SK-N-MC (cell line): Measurements from ENCODE around the gene LFNG.

Experiments
- DNase-seq: peaks from one replicate; pipeline ENCODE4 v3.0.0-alpha.2; 2011; ENCODE audit warnings: low read depth, low spot score
- H3K27ac ChIP-seq: fragments of 200-600 bp; sonication (generic); 2 replicates; pipeline ENCODE4 v1.5.1; 2016; ENCODE audit warnings: mixed run types
- H3K36me3 ChIP-seq: fragments of 200-600 bp; sonication (generic); 2 replicates; pipeline ENCODE4 v1.6.1; 2017; ENCODE audit warnings: antibody characterized with exemption, low read length, mixed read lengths; ENCODE audit not compliant: insufficient read depth
- H3K4me3 ChIP-seq: fragments of 200-600 bp; sonication (generic); 2 replicates; pipeline ENCODE4 v1.5.1; 2016
- H3K9ac ChIP-seq: fragments of 200-600 bp; sonication (generic); 2 replicates; pipeline ENCODE4 v1.8.0; 2017; ENCODE audit warnings: mixed run types, mixed read lengths; ENCODE audit not compliant: insufficient read length
- H3K9me3 ChIP-seq: fragments of 200-600 bp; sonication (generic); 2 replicates; pipeline ENCODE4 v1.6.1; 2017; ENCODE audit warnings: low read depth, mild to moderate bottlenecking, antibody characterized with exemption, low read length, moderate library complexity, mixed read lengths
- EZH2 ChIP-seq: fragments of 200-600 bp; sonication (generic); IDR thresholded peaks from one replicate; pipeline ENCODE4 v1.6.1; 2017; ENCODE audit warnings: antibody characterized with exemption
- FOXP2 ChIP-seq: optimal IDR thresholded peaks from 2 replicates; pipeline ENCODE3; 2011; ENCODE audit warnings: mild to moderate bottlenecking, moderate library complexity; ENCODE audit not compliant: insufficient read depth; ENCODE audit errors: extremely low read length, control extremely low read depth
- POLR2AphosphoS5 ChIP-seq: IDR thresholded peaks from 2 replicates; pipeline ENCODE4 v1.6.1; 2012; ENCODE audit warnings: mild to moderate bottlenecking, low read depth, low read length, borderline replicate concordance

The LFNG gene

DNA sequence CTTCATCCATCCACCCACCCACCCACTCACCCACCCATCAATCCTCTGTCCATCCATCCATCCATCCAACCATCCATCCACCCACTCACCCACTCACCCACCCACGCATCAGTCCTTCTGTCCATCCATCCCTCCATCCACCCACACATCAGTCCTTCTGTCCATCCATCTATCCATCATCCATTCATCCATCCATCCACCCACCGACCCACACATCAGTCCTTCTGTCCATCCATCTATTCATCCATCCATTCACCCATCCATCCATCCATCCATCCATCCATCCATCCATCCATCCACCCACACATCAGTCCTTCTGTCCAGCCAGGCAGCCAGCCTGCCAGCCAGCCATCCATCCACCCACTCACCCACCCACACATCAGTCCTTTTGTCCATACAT, 27.5 kb upstream of the LFNG start:
- Histone ChIP-seq H3K9ac (no peak overlapping the region), H3K27ac (no peak overlapping the region), H3K9me3 (no peaks in the 10 kb centered on the region)

DNA sequence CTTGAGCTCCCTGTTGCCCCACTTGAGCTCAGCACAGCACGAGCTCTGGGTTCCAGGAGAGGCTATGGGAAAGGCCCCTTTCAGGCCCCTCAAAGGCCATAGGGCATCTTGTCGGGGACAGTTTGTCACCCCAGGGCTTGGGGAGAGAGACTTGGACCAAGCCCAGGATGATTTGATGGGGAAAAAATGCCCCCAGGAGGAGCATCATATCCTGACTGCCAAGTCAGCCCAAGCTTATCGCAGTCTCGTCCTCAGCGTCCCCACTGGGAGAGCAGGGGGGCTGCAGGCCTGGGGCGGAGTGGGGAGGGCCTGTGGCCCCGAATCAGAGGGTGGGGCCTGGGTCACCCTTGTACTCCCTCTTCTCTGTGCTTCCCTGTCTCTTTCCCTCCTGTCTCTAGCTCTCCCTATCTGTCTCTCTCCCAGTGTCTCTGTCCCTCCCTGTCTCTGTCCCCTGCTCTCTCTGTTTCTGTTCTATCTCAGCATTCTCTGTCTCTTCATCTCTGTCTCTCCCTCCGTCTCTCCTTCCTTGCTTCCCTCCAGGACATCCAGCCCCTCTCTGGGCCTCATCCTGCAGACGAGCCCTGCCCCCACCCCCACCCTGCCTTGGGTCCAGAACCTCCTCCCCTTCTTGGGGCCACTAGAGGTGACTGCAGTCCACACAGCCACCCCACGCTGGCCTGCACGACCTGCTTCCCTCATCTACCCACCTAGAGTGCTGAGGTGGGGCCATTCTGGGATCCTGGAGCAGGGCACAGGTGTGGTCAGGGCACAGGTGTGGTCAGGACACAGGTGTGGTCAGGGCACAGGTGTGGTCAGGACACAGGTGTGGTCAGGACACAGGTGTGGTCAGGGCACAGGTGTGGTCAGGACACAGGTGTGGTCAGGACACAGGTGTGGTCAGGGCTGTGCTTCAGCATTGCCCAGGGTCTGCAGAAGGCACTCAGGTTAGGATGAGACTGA, 26.1 kb upstream of the LFNG start:
- no peak for TF ChIP-seq EZH2
- TF ChIP-seq POLR2AphosphoS5, result no peak
- no peak for TF ChIP-seq FOXP2

More for the DNA sequence above, 27.5 kb upstream of the LFNG start:
- DNase-seq, result no peak
- no peak overlapping the region for H3K4me3 ChIP-seq
- no peaks in the 10 kb centered on the region for H3K36me3 ChIP-seq
- no peak for TF ChIP-seq POLR2AphosphoS5
- no peak for TF ChIP-seq FOXP2
- TF ChIP-seq EZH2, result no peak

DNA sequence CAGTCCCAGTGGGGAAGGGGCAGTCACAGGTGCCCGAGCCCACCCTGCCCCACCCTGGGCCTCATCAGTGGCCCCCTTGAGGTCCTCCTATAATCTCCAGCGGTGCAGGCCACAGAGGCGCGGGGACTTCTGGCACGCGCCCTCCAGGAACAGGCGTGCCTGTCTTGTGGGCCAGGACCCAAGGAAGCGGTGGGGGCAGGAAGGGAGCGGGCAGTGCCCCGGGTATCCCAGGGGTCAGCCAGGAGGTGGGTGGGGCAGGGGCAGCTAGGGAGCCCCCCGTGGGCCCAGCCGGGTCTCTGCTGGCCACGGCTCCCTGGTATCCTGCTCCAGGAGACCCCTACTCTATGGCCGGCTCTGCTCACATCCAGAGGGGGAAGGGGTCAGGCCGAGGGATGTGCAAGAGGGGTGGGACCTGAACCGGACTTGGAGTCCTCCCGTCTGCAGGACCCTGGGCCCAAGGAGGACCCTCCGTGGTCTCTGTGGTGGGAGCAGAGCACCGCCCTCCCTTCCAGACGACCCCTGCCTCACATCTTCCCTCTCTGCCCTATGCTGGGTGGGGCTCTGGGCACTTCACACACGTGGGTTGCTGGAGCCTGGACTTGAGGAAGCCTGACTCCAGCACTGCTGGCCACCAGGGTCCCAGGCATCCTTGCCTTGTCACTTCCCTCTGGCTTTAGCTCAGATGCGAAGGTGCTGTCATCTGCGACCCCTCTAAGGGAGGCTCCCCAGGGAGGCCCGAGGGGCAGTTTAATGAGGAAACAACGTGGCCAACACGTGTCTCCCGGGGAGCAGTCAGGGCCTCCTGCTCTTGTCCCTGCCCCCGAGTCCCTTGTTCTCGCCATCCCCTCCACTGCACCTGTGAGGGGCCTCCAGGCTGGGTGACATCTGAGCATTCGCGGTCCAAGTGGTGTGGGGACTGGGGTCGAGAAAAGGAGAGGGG, 25.1 kb upstream of the LFNG start:
- DNase-seq, result no peak
- TF ChIP-seq FOXP2, result no peak
- TF ChIP-seq POLR2AphosphoS5, result no peak
- Histone ChIP-seq H3K36me3 (no peaks in the 10 kb centered on the region), H3K9me3 (no peaks in the 10 kb centered on the region), H3K9ac (no peak overlapping the region), H3K4me3 (no peak overlapping the region), H3K27ac (no peak overlapping the region)

More for the DNA sequence above, 26.1 kb upstream of the LFNG start:
- Histone ChIP-seq H3K4me3 (no peak overlapping the region), H3K36me3 (no peaks in the 10 kb centered on the region), H3K27ac (no peak overlapping the region), H3K9ac (no peak overlapping the region), H3K9me3 (no peaks in the 10 kb centered on the region)
- DNase-seq, result no peak

DNA sequence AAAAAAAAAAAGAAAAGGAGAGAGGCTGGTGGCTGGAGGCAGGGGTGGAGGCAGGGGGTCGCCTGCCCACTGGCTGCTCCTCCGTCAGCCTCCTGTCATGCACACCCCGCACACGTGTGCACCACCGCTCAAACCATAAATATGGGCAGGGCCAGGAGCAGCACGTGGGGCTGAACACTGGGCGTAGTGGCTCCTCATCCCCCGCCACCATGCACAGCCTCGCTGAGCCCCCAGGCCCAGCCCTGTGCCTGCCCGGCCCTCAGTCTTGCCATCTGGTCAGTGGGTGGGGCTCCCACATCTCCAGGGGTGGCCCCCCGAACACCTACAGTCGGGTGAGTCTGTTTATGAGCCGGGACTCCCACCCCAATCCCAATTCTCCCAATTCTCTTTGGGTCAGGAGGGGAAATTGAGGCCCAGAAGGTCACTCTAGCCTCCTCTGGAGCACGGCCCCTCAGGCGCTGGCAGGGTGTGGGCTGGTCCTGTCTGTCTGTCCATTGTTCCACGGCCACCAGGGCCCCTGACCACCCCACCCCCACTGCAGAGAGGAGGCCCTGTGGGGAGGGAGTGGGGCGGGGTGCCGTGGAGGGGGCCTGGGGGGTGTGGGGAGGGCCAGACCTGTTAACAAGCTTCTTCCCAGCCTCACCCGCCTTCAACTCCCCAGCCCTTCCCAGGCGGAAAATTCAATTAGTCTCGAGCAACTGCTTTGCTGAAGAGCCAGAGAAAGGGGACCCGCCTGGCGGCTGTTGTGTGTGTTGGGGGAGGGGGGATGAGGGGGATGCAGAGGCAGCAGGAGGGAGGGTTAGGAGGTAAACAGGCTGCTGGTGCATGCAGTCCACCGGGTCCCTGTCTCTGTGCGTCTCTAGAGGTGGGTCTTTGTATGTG, 23.9 kb upstream of the LFNG start:
- DNase-seq, result peak; percentile 24
- Histone ChIP-seq H3K36me3 (no peaks in the 10 kb centered on the region), H3K27ac (no peak overlapping the region), H3K9me3 (no peaks in the 10 kb centered on the region), H3K9ac (no peak overlapping the region), H3K4me3 (no peak overlapping the region)
- TF ChIP-seq FOXP2, result peak; percentile 85
- no peak for TF ChIP-seq EZH2
- no peak for TF ChIP-seq POLR2AphosphoS5

DNA sequence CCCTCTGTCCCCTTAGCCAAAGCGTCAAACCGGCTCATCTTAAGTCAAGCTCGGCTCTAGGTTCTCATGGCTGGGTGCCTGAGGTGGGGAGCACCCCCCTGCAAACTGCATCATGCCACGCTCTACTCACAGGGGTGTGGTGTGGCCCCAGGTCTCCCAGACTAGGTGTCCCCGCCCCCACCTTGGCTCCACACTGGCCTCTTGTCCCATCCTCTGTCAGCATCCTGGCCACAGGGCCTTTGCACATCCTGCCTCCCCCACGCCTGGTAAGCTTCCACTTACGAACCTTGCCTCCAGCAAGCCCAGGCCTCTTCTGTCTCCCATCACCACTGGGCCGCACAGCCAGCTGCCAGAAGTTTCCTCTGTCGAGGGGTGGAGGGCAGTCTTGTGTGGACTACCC, 23.2 kb upstream of the LFNG start:
- Histone ChIP-seq H3K9ac (no peak overlapping the region), H3K4me3 (no peak overlapping the region), H3K9me3 (no peaks in the 10 kb centered on the region), H3K36me3 (no peaks in the 10 kb centered on the region), H3K27ac (no peak overlapping the region)
- TF ChIP-seq EZH2 (no peak), FOXP2 (no peak), POLR2AphosphoS5 (no peak)
- no peak for DNase-seq

DNA sequence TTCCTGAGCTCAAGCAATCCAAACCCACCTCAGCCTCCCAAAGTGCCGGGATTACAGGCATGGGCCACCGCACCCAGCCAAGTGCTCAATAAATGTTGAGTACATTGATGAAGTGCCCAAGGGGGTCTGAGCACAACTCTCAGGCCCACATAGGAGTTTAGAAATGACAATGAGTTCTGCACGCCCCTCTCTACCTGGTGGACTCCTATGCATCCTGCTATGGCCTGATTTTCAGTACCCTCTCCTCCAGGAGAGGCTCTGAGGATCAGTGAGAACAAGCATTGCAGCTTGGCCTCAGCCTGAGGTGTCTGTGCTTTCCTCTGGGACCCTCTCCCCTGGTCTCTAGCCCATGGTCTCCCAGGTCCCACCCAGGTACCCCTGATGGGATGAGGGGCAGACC, 22.5 kb upstream of the LFNG start:
- DNase-seq, result no peak
- no peaks in the 10 kb centered on the region for H3K36me3 ChIP-seq
- no peak overlapping the region for H3K9ac ChIP-seq
- H3K27ac ChIP-seq, result no peak overlapping the region
- no peak overlapping the region for H3K4me3 ChIP-seq
- no peak for TF ChIP-seq POLR2AphosphoS5
- no peak for TF ChIP-seq FOXP2
- TF ChIP-seq EZH2, result no peak
- no peaks in the 10 kb centered on the region for H3K9me3 ChIP-seq

DNA sequence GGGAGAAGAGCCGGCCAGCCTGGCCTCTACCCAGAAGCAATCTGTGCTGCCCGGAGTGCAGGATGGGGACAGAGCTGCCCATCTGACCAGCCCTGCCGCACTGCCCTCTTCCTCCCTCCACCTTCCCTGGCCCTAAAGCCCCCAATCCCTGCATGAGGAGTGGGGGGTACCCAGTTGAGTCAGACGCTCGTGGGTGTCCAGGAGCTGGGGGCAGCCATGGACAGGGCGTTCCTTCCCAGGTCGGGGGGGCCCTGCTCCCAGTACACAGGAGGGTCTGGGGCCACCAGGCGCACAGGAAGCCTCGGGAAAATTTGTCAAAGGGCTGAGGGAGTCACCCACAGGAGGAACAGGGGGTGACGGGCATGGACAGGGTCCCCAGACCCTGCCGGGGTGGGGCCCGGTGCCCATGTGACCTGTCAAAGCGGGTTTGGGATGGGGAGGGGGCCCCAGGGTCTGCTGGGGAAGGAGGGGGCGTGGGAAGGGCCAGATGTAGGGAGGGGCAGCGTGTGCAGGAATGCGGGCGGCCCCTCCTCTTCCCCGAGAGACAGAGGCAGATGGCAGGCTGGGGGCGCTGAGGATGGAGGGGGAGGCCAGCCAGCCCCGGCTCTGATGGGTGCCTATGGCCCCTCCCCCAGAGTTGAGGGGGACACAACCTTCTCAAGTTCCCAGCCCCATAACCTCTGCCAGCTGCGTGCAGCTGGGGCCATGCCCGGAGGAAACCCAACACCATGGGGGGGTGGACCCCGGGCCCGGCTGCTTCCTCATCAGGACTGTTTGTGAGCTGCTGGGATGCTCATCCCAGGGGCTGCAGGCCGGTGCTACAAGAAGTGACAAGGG, 21.9 kb upstream of the LFNG start:
- Histone ChIP-seq H3K36me3 (no peaks in the 10 kb centered on the region), H3K9ac (no peak overlapping the region), H3K4me3 (no peak overlapping the region), H3K9me3 (no peaks in the 10 kb centered on the region), H3K27ac (no peak overlapping the region)
- no peak for DNase-seq
- TF ChIP-seq POLR2AphosphoS5, result no peak
- TF ChIP-seq FOXP2, result no peak
- no peak for TF ChIP-seq EZH2
